Measurements from ENCODE around the gene ATP6V1C2. TPM values are rescaled to one million over a fixed set of nuclear protein-coding genes. Genes with fewer than 3 reads are reported as not detected.
A peak's percentile ranks its signal among the peaks of the same experiment; 100 is the strongest.

ATP6V1C2 gene
- total and polyA plus RNA-seq, 2 of the 4 experiments (the other 2 are of a cell fraction) = not detected

DNA sequence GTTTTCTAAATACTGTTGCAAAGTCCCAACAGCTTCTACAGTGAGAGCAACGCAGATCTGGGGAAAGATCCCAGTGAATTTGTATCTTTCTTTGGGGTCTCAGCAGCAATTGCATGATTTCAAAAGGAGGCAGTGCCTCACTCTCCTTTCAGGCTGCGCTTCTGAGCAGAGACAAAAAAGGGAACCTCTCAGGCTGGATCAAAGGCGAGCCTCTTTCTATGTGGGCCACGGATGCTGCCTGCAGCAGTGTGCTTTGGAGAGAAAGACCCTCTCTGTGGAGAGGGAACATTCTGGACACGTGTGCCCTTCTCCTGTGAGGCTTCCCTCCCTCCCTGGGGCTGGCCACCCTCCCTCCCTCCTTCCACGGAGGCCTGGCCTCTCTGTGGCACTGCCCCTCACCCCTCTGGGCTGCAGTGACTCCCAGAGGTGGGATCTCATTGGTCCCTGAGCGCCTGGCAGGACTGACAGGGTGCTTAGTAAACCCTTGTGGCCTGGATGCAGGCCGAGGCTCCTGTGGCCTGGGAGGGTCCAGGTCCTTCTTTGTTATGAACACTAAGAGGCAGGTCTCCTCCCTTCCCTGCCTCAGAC is 112.7 kb downstream of the ATP6V1C2 start:
- Histone ChIP-seq H4K8ac (ENCODE audit: low read depth in 2 of 2, low read length in 2 of 2) (no peak overlapping the region), H2BK20ac (ENCODE audit: low read depth, low read length) (no peak overlapping the region), H3K4me1 (ENCODE audit: control insufficient read depth, insufficient read depth, low read length) (no peaks in the 10 kb centered on the region), H3K4me3 (ENCODE audit: insufficient read depth, low read depth, low read length) (no peak overlapping the region), H4K20me1 (ENCODE audit: insufficient read depth, low read length) (no peaks in the 10 kb centered on the region), H3K27ac (ENCODE audit: insufficient read depth, low read length) (no peak overlapping the region), H3K36me3 (ENCODE audit: control insufficient read depth, insufficient read depth, low read length) (no peaks in the 10 kb centered on the region), H3K9me1 (ENCODE audit: insufficient read depth, low read length) (no peaks in the 10 kb centered on the region), H3K27me3 (ENCODE audit: control insufficient read depth, insufficient read depth, low read length) (peaks cover 30% of the 10 kb centered on the region), H3K9ac (ENCODE audit: low read depth, low read length) (no peak overlapping the region), H2AFZ (replicated peaks; ENCODE audit: low read length, poor library complexity) (peak overlapping the region; percentile 74), H3K23ac (ENCODE audit: low read depth, low read length) (no peak overlapping the region), H2AK9ac (replicated peaks; ENCODE audit: low read depth, low read length, poor library complexity) (no peak overlapping the region), H2BK5ac (ENCODE audit: low read depth, low read length, poor library complexity, severe bottlenecking) (no peak overlapping the region), H3K14ac (replicated peaks; ENCODE audit: low read depth, low read length) (no peak overlapping the region), H3K18ac (ENCODE audit: low read depth, low read length) (no peak overlapping the region), H3K56ac (ENCODE audit: extremely low read depth, insufficient read depth, low read length) (no peak overlapping the region), H3K4ac (ENCODE audit: low read depth, low read length) (no peak overlapping the region), H3K79me1 (ENCODE audit: low read depth in 1 of 2, low read length in 2 of 2) (no peaks in the 10 kb centered on the region), H4K91ac (ENCODE audit: insufficient read depth, low read depth, low read length) (no peak overlapping the region), H2BK15ac (ENCODE audit: low read depth, low read length) (no peak overlapping the region), H2BK120ac (ENCODE audit: low read depth, low read length) (no peak overlapping the region), H2AK5ac (ENCODE audit: low read depth, low read length) (no peak overlapping the region), H3K4me2 (ENCODE audit: low read depth, low read length) (no peak overlapping the region), H4K5ac (ENCODE audit: low read depth, low read length) (no peak overlapping the region), H3K9me3 (ENCODE audit: control insufficient read depth, insufficient read depth, low read length) (no peaks in the 10 kb centered on the region)
- dilution Hi-C loops (cut with HindIII; ENCODE audit: low sequenced_read_pairs, unreplicated experiment) (no loop called here), intact Hi-C loops (cut with micrococcal nuclease) (loop anchor here (5.0 to 10.0 kb wide), 2 partner anchors 78 to 611 kb away; partner anchors contain the start of gene KCNF1), in situ Hi-C loops (cut with MboI; ENCODE audit: low sequenced_read_pairs) (loop anchor here (10.0 kb wide), 2 partner anchors 611 to 751 kb away; no protein-coding TSS in a partner anchor)
- WGBS, 2 experiments (ENCODE audit: extremely low coverage in 2 of 2, insufficient read length in 1 of 2) = no CpG with 5 or more reads among the region's 8 CpGs
- CTCF ChIA-PET = no interaction called here
- TF ChIP-seq, protein P1, sequence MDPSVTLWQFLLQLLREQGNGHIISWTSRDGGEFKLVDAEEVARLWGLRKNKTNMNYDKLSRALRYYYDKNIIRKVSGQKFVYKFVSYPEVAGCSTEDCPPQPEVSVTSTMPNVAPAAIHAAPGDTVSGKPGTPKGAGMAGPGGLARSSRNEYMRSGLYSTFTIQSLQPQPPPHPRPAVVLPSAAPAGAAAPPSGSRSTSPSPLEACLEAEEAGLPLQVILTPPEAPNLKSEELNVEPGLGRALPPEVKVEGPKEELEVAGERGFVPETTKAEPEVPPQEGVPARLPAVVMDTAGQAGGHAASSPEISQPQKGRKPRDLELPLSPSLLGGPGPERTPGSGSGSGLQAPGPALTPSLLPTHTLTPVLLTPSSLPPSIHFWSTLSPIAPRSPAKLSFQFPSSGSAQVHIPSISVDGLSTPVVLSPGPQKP (IDR thresholded peaks at IDR 0.05; ENCODE audit: borderline replicate concordance, low read depth, low read length) = no peak
- TF ChIP-seq, protein P2, sequence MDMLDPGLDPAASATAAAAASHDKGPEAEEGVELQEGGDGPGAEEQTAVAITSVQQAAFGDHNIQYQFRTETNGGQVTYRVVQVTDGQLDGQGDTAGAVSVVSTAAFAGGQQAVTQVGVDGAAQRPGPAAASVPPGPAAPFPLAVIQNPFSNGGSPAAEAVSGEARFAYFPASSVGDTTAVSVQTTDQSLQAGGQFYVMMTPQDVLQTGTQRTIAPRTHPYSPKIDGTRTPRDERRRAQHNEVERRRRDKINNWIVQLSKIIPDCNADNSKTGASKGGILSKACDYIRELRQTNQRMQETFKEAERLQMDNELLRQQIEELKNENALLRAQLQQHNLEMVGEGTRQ (IDR thresholded peaks at IDR 0.05; ENCODE audit: low read depth, low read length) = no peak
- TF ChIP-seq, protein P3, sequence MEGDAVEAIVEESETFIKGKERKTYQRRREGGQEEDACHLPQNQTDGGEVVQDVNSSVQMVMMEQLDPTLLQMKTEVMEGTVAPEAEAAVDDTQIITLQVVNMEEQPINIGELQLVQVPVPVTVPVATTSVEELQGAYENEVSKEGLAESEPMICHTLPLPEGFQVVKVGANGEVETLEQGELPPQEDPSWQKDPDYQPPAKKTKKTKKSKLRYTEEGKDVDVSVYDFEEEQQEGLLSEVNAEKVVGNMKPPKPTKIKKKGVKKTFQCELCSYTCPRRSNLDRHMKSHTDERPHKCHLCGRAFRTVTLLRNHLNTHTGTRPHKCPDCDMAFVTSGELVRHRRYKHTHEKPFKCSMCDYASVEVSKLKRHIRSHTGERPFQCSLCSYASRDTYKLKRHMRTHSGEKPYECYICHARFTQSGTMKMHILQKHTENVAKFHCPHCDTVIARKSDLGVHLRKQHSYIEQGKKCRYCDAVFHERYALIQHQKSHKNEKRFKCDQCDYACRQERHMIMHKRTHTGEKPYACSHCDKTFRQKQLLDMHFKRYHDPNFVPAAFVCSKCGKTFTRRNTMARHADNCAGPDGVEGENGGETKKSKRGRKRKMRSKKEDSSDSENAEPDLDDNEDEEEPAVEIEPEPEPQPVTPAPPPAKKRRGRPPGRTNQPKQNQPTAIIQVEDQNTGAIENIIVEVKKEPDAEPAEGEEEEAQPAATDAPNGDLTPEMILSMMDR (conservative IDR thresholded peaks at IDR 0.05; ENCODE audit: low read depth, low read length) = no peak
- POLR2A ChIA-PET (ENCODE audit: unreplicated experiment) = no interaction called here
- ATAC-seq (ENCODE audit: low read depth) (no peak), DNase-seq (no peak)
- BruUV-seq (replicated peaks) = no TSS peak

Small RNAs within 50 kb of the gene (microRNA-seq; reads per million reads assigned to microRNA genes)
- gene RNU7-138P (ENCODE audit: insufficient read depth, insufficient read length) (not detected), gene RNU7-176P (ENCODE audit: insufficient read depth, insufficient read length) (not detected)

Small RNAs within 50 kb of the gene (small RNA-seq; reads per million reads assigned to genes)
- gene RNU7-138P (0 to 6.6 (median 0.15) reads per million in 5 experiments), gene RNU7-176P (0 reads per million in 5 experiments)

Other genes with a start within 250 kb of the ATP6V1C2 start
- gene NOL10, start 31.7 kb upstream of the ATP6V1C2 start, total RNA-seq (2012; rRNA removed) = 60.5 and 60.9 TPM in 2 replicates
- 10.3 and 12.7 TPM in 2 replicates for gene NOL10, start 31.7 kb upstream of the ATP6V1C2 start, polyA plus RNA-seq (2012; rRNA removed)
- gene PDIA6, start 91.2 kb downstream of the ATP6V1C2 start, total RNA-seq (2012; rRNA removed) = 204 and 384 TPM in 2 replicates
- 317 and 349 TPM in 2 replicates for gene PDIA6, start 91.2 kb downstream of the ATP6V1C2 start, polyA plus RNA-seq (2012; rRNA removed)
- gene KCNF1, start 190.3 kb downstream of the ATP6V1C2 start, total RNA-seq (2012; rRNA removed) = 0.54 and 0.56 TPM in 2 replicates
- 1.4 TPM in 2 replicates for gene KCNF1, start 190.3 kb downstream of the ATP6V1C2 start, polyA plus RNA-seq (2012; rRNA removed)